GM12878 (cell line): ENCODE measurements around the gene CHID1. TPM values are rescaled to one million over a fixed set of nuclear protein-coding genes. Genes with fewer than 3 reads are reported as not detected.

ENCODE experiments used
- ATAC-seq: fragments of 200-7000 bp; cut with Tn5 transposase; 3 replicates; pipeline ENCODE4 v1.9.1; 2020; ENCODE audit warnings: mild to moderate bottlenecking, moderate library complexity
- BruUV-seq: library from RNA; stranded (reverse); fragments of 400-500 nt; replicated peaks from 2 replicates; lab custom pipeline; 2021; lab: Mats Ljungman, UMichigan
- CTCF ChIA-PET: fragments of 300-600 bp; sonication (Branson Sonifier 250); formaldehyde crosslinking; extraction: SDS; loops from one replicate; lab custom pipeline; 2021; ENCODE audit warnings: inconsistent platforms; lab: Yijun Ruan, JAX
- POLR2A ChIA-PET: fragments of 350-600 bp; formaldehyde crosslinking; extraction: SDS; loops from one replicate; lab custom pipeline; 2021; ENCODE audit warnings: inconsistent platforms; lab: Charles Lee
- RAD21 ChIA-PET: fragments of 300-600 bp; sonication (Branson Sonifier 250); formaldehyde crosslinking; loops from one replicate; lab custom pipeline; 2023; ENCODE audit warnings: antibody characterized with exemption; ENCODE audit not compliant: unreplicated experiment; lab: Charles Lee
- SMC1A ChIA-PET: fragments of 300-600 bp; sonication (Branson Sonifier 250); formaldehyde crosslinking; loops from one replicate; lab custom pipeline; 2023; ENCODE audit not compliant: unreplicated experiment, uncharacterized antibody; lab: Charles Lee
- DNase-seq: peaks from one replicate; pipeline ENCODE4 v3.0.0-alpha.2; 2011; ENCODE audit warnings: low read depth, low spot score
- FAIRE-seq: peaks from 3 replicates; lab custom pipeline; 2011; peaks lifted over from hg19 to GRCh38; lab: Jason Lieb, UNC
- H2AFZ ChIP-seq: 2 replicates; pipeline ENCODE4 v1.6.0; 2011; ENCODE audit warnings: low read depth, low read length, control low read depth; ENCODE audit not compliant: control insufficient read depth
- H3K27ac ChIP-seq: 2 replicates; pipeline ENCODE4 v1.5.1; 2011; ENCODE audit warnings: control low read depth; ENCODE audit not compliant: control insufficient read depth, insufficient read depth
- H3K27me3 ChIP-seq, 2 experiments: replicated peaks in 1 of 2; 2 replicates each; pipeline versions ENCODE4 v1.6.0 to v1.6.1; 2011; ENCODE audit warnings: low read length in 1 of 2; ENCODE audit not compliant: control insufficient read depth in 2 of 2, insufficient read depth in 2 of 2
- H3K36me3 ChIP-seq, 2 experiments: 2 replicates each; pipeline ENCODE4 v1.5.1; 2011; ENCODE audit warnings: low read length in 1 of 2; ENCODE audit not compliant: control insufficient read depth in 2 of 2, insufficient read depth in 2 of 2
- H3K4me1 ChIP-seq: 2 replicates; pipeline ENCODE4 v1.6.1; 2011; ENCODE audit warnings: mild to moderate bottlenecking, low read length, moderate library complexity, mixed read lengths; ENCODE audit not compliant: control insufficient read depth, insufficient read depth
- H3K4me2 ChIP-seq: 2 replicates; pipeline ENCODE4 v1.6.0; 2011; ENCODE audit warnings: control low read depth; ENCODE audit not compliant: control insufficient read depth, insufficient read depth
- H3K4me3 ChIP-seq: fragments of 200-600 bp; sonication (generic); 2 replicates; pipeline ENCODE4 v1.5.1; 2016
- H3K79me2 ChIP-seq: 2 replicates; pipeline ENCODE4 v1.6.0; 2011; ENCODE audit warnings: low read length; ENCODE audit not compliant: control insufficient read depth, insufficient read depth
- H3K9ac ChIP-seq: 2 replicates; pipeline ENCODE4 v1.8.0; 2011; ENCODE audit warnings: low read length, control low read depth, mixed read lengths; ENCODE audit not compliant: control insufficient read depth, insufficient read depth
- H3K9me3 ChIP-seq: replicated peaks from 3 replicates; pipeline ENCODE4 v1.5.1; 2011; ENCODE audit warnings: mild to moderate bottlenecking, low read length; ENCODE audit not compliant: control insufficient read depth, insufficient read depth
- H4K20me1 ChIP-seq: 2 replicates; pipeline ENCODE4 v1.6.0; 2011; ENCODE audit not compliant: control insufficient read depth, insufficient read depth
- FOXM1 ChIP-seq: IDR thresholded peaks from 2 replicates; pipeline ENCODE4 v1.6.1; 2012; ENCODE audit warnings: low read depth, mild to moderate bottlenecking, inconsistent platforms, low read length, moderate library complexity
- HDGF ChIP-seq: fragments of 450-650 bp; IDR thresholded peaks from 2 replicates; pipeline ENCODE4 v1.6.1; 2016; ENCODE audit warnings: antibody characterized with exemption
- JUND ChIP-seq: IDR thresholded peaks from 2 replicates; pipeline ENCODE4 v1.6.1; 2012; ENCODE audit warnings: low read depth, mild to moderate bottlenecking, low read length, improper control_type of control experiment, moderate library complexity
- POLR2AphosphoS5 ChIP-seq: IDR thresholded peaks from 2 replicates; pipeline ENCODE4 v1.6.1; 2011; ENCODE audit warnings: mild to moderate bottlenecking, low read length, inconsistent platforms
- SRF ChIP-seq, 2 experiments: IDR thresholded peaks; 2 replicates each; pipeline ENCODE4 v1.6.1; 2011; ENCODE audit warnings: low read depth in 2 of 2, low read length in 2 of 2, mild to moderate bottlenecking in 1 of 2, moderate library complexity in 1 of 2
- USF2 ChIP-seq: IDR thresholded peaks from 2 replicates; pipeline ENCODE4 v1.6.1; 2011; ENCODE audit warnings: low read depth, low read length, improper control_type of control experiment, borderline replicate concordance
- WRNIP1 ChIP-seq: IDR thresholded peaks from 2 replicates; pipeline ENCODE4 v1.6.1; 2011; ENCODE audit warnings: low read depth, low read length, improper control_type of control experiment, borderline replicate concordance
- WGBS: methylation state at CpG from one replicate; pipeline ENCODE4 v1.1.6; 2016; ENCODE audit warnings: low lambda C conversion rate; ENCODE audit not compliant: insufficient replicate concordance, insufficient coverage; ENCODE audit errors: missing lambda C conversion rate; 5-methylcytosine and 5-hydroxymethylcytosine counted together
- in situ Hi-C: fragments of 300-500 bp; cut with MboI; formaldehyde crosslinking; loops from 9 replicates; pipeline ENCODE4 v1.14.3; 2018; ENCODE audit warnings: mixed read lengths
- intact Hi-C: fragments of 100-400 bp; cut with micrococcal nuclease; formaldehyde crosslinking; loops from one replicate; pipeline ENCODE4 v1.14.2; 2022; ENCODE audit not compliant: unreplicated experiment
- polyA plus RNA-seq, 11 experiments: library from polyadenylated mRNA; depleted of rRNA in 4 of 11; unstranded in 6 of 11; stranded (reverse) in 5 of 11; fragments of >200 nt; fragmentation: Nextera tagmentation in 4 of 11; fragmentation: Illumina TruSeq in 1 of 11; extraction: Ambion mirVana in 4 of 11; extraction: Trizol in 1 of 11; gene quantifications; 1 replicate in 1 of 11; 2 replicates in 10 of 11; pipeline versions ENCODE4 v1.2.1 to v1.2.3, GENCODE V29; 2011 to 2016; ENCODE audit warnings: inconsistent platforms in 2 of 11, missing spikeins in 2 of 11, low read depth in 1 of 11
- total RNA-seq, 4 experiments: library from RNA; depleted of rRNA in 3 of 4; stranded (reverse); fragments of >200 nt in 3 of 4; fragmentation: Illumina TruSeq in 1 of 4; extraction: Trizol in 1 of 4; gene quantifications; 2 replicates each; pipeline versions ENCODE4 v1.2.1 to v1.2.3, GENCODE V29; 2013 to 2021
- TF ChIP-seq, protein P1 (sequence below): fragments of 450-650 bp; IDR thresholded peaks from 2 replicates; pipeline ENCODE4 v1.6.1; 2017; ENCODE audit warnings: mild to moderate bottlenecking, moderate library complexity

Gene CHID1
- total and polyA plus RNA-seq, 10 of the 15 experiments (the other 5 are each of a cell fraction or from before 2014, with no cell fraction given): 4.8 to 75.2 (median 30.1) TPM

- Histone ChIP-seq H3K36me3 (no peaks in the 10 kb centered on the region), H3K27ac (no peak overlapping the region), H2AFZ (no peak overlapping the region), H4K20me1 (no peaks in the 10 kb centered on the region), H3K4me3 (no peak overlapping the region), H3K27me3 (no peaks in the 10 kb centered on the region; a peak in 1 of 4 replicates), H3K9ac (no peak overlapping the region), H3K4me1 (no peaks in the 10 kb centered on the region), H3K4me2 (no peak overlapping the region), H3K9me3 (no peaks in the 10 kb centered on the region), H3K79me2 (no peaks in the 10 kb centered on the region)
- no peak for ATAC-seq
- FAIRE-seq: no peak
- ChIA-PET POLR2A (no interaction called here), CTCF (no interaction called here), RAD21 (no interaction called here), SMC1A (no interaction called here)
- WGBS: 51% methylated on average over 14 of the region's 15 CpGs
- BruUV-seq: no TSS peak
- in situ Hi-C loops (no loop called here), intact Hi-C loops (no loop called here)
- TF ChIP-seq SRF (IDR thresholded peaks at IDR 0.05; ENCODE audit: low read depth in 2 of 2, low read length in 2 of 2): no peak
- no peak for TF ChIP-seq FOXM1
- TF ChIP-seq WRNIP1: no peak
- no peak for TF ChIP-seq HDGF
- TF ChIP-seq JUND: no peak
- no peak for DNase-seq
Measured at GRCh38 chr11:852762-853161, 57.8 kb downstream of the CHID1 start.

- no peaks in the 10 kb centered on the region for H3K4me1 ChIP-seq
- no peak overlapping the region for H3K27ac ChIP-seq
- WGBS: 78% methylated on average over 21 of the region's 28 CpGs
- H2AFZ ChIP-seq: no peak overlapping the region
- H3K36me3 ChIP-seq: no peaks in the 10 kb centered on the region
- no peaks in the 10 kb centered on the region for H4K20me1 ChIP-seq
- RAD21 ChIA-PET: no interaction called here
- ATAC-seq (peak; percentile 27; the same call in 1 of the 3 replicates), DNase-seq (no peak), FAIRE-seq (no peak)
- no peak overlapping the region for H3K9ac ChIP-seq
- CTCF ChIA-PET: interaction anchor here (1.0 kb wide), 1 partner anchor 200 kb away, joined by 5 read pairs; no protein-coding TSS in a partner anchor
- no peaks in the 10 kb centered on the region for H3K79me2 ChIP-seq
- intact Hi-C loops (no loop called here), in situ Hi-C loops (no loop called here)
- no peak overlapping the region for H3K4me2 ChIP-seq
- BruUV-seq: no TSS peak
- POLR2A ChIA-PET: no interaction called here
- SMC1A ChIA-PET: no interaction called here
- no peaks in the 10 kb centered on the region for H3K9me3 ChIP-seq
- H3K4me3 ChIP-seq: no peak overlapping the region
- no peaks in the 10 kb centered on the region; a peak in 1 of 4 replicates for H3K27me3 ChIP-seq
- TF ChIP-seq POLR2AphosphoS5 (no peak), USF2 (no peak)
- TF ChIP-seq, protein P1, sequence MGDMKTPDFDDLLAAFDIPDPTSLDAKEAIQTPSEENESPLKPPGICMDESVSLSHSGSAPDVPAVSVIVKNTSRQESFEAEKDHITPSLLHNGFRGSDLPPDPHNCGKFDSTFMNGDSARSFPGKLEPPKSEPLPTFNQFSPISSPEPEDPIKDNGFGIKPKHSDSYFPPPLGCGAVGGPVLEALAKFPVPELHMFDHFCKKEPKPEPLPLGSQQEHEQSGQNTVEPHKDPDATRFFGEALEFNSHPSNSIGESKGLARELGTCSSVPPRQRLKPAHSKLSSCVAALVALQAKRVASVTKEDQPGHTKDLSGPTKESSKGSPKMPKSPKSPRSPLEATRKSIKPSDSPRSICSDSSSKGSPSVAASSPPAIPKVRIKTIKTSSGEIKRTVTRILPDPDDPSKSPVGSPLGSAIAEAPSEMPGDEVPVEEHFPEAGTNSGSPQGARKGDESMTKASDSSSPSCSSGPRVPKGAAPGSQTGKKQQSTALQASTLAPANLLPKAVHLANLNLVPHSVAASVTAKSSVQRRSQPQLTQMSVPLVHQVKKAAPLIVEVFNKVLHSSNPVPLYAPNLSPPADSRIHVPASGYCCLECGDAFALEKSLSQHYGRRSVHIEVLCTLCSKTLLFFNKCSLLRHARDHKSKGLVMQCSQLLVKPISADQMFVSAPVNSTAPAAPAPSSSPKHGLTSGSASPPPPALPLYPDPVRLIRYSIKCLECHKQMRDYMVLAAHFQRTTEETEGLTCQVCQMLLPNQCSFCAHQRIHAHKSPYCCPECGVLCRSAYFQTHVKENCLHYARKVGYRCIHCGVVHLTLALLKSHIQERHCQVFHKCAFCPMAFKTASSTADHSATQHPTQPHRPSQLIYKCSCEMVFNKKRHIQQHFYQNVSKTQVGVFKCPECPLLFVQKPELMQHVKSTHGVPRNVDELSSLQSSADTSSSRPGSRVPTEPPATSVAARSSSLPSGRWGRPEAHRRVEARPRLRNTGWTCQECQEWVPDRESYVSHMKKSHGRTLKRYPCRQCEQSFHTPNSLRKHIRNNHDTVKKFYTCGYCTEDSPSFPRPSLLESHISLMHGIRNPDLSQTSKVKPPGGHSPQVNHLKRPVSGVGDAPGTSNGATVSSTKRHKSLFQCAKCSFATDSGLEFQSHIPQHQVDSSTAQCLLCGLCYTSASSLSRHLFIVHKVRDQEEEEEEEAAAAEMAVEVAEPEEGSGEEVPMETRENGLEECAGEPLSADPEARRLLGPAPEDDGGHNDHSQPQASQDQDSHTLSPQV: no peak
Measured at GRCh38 chr11:850775-851763, 59.5 kb downstream of the CHID1 start.
